AG10803 (cell line): ENCODE results near the gene SOSTDC1.

Experiments
- DNase-seq: peaks from one replicate; pipeline ENCODE4 v3.0.0; 2010; ENCODE audit warnings: low read depth
- H3K4me3 ChIP-seq: 2 replicates; pipeline ENCODE4 v1.5.1; 2011; ENCODE audit warnings: mild to moderate bottlenecking, low read length, control low read depth
- CTCF ChIP-seq: conservative IDR thresholded peaks from 2 replicates; pipeline ENCODE4 v1.5.1; 2011; ENCODE audit warnings: mild to moderate bottlenecking, low read length, control low read depth, inconsistent platforms

The SOSTDC1 gene

GRCh38 chr7:16504019-16504418, 38.5 kb upstream of the SOSTDC1 start:
- no peak for DNase-seq
- no peak for TF ChIP-seq CTCF
- no peak overlapping the region for H3K4me3 ChIP-seq

- no peak for TF ChIP-seq CTCF
- no peak overlapping the region for H3K4me3 ChIP-seq
Observed at GRCh38 chr7:16502303-16502702, 36.8 kb upstream of the SOSTDC1 start.

GRCh38 chr7:16498122-16498521, 32.6 kb upstream of the SOSTDC1 start:
- TF ChIP-seq CTCF: no peak
- H3K4me3 ChIP-seq: no peak overlapping the region
- DNase-seq: no peak

More at GRCh38 chr7:16502303-16502702, 36.8 kb upstream of the SOSTDC1 start:
- no peak for DNase-seq

GRCh38 chr7:16494955-16495719, 29.6 kb upstream of the SOSTDC1 start:
- no peak for DNase-seq
- no peak overlapping the region for H3K4me3 ChIP-seq
- no peak for TF ChIP-seq CTCF

GRCh38 chr7:16494551-16494950, 29.0 kb upstream of the SOSTDC1 start:
- no peak for TF ChIP-seq CTCF
- H3K4me3 ChIP-seq: no peak overlapping the region
- DNase-seq: no peak

- no peak for DNase-seq
- TF ChIP-seq CTCF: no peak
- H3K4me3 ChIP-seq: no peak overlapping the region
Observed at GRCh38 chr7:16493266-16493665, 27.7 kb upstream of the SOSTDC1 start.

- DNase-seq: no peak
- no peak for TF ChIP-seq CTCF
- H3K4me3 ChIP-seq: no peak overlapping the region
Observed at GRCh38 chr7:16492513-16493062, 27.1 kb upstream of the SOSTDC1 start.
